OCI-LY1 (cell line): Measurements from ENCODE around the gene IFI27.

Source experiments
- CTCF ChIP-seq: fragments of 200-600 bp; sonication (generic), shearing (Covaris generic); IDR thresholded peaks from 2 replicates; pipeline ENCODE4 v1.5.1; 2017; ENCODE audit warnings: mild to moderate bottlenecking, antibody characterized with exemption, low read length, moderate library complexity, mixed read lengths
- EZH2 ChIP-seq: fragments of 200-600 bp; sonication (generic), shearing (Covaris generic); IDR thresholded peaks from 2 replicates; pipeline ENCODE4 v1.8.0; 2017; ENCODE audit warnings: borderline replicate concordance, mixed run types, mild to moderate bottlenecking, antibody characterized with exemption, low read length, moderate library complexity, mixed read lengths

GRCh38 chr14:94114589-94115057, 4.1 kb downstream of the IFI27 start:
- TF ChIP-seq CTCF (no peak), EZH2 (no peak)
